Stomach (tissue), 4 donors: ENCODE measurements around the gene RBMS1.

Source experiments
- EP300 ChIP-seq: sonication (generic); formaldehyde crosslinking; IDR thresholded peaks from one replicate; pipeline ENCODE4 v1.6.1; 2017; ENCODE audit warnings: antibody characterized with exemption
- POLR2A ChIP-seq, 4 donors: fragments of 450-650 bp; IDR thresholded peaks; one replicate each; pipeline ENCODE4 v1.6.1; 2016; ENCODE audit warnings: antibody characterized with exemption in 4 of 4, control low read depth in 2 of 4, mild to moderate bottlenecking in 1 of 4, moderate library complexity in 1 of 4
- POLR2AphosphoS5 ChIP-seq, 3 donors: sonication (generic); formaldehyde crosslinking; IDR thresholded peaks; one replicate each; pipeline ENCODE4 v1.6.1; 2016; ENCODE audit warnings: antibody characterized with exemption in 3 of 3
- TF ChIP-seq, protein P1 (sequence below), 7 experiments: fragments of 450-650 bp in 4 of 7; fragments of 200-600 bp in 3 of 7; sonication (generic) in 3 of 7; IDR thresholded peaks; one replicate each; pipeline ENCODE4 v1.5.1; 2016 to 2019; ENCODE audit warnings: antibody characterized with exemption in 7 of 7, control low read depth in 2 of 7, mild to moderate bottlenecking in 1 of 7

DNA sequence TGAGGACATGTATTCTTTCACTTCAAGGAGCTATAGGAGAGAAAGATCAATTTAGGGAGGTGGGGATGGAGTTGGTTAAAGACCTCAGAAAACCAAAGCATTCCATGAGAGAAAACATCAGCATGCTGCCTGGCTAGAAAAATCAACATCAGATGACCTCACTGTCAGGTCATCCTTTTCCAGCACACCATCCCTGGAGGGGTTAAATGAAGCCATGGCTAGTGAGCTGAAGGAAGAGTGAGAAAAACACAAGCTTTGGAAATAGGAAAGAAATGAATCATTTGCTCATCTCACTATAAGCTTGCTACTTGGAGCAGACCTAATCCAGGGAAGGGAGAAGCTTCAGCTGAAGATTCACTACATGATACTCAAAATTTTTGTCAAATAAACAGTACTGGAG lies 184.0 kb downstream of the RBMS1 start:
- TF ChIP-seq POLR2A (IDR thresholded peaks at IDR 0.05) (no peak), EP300 (no peak), POLR2AphosphoS5 (IDR thresholded peaks at IDR 0.05) (no peak)
- TF ChIP-seq, protein P1, sequence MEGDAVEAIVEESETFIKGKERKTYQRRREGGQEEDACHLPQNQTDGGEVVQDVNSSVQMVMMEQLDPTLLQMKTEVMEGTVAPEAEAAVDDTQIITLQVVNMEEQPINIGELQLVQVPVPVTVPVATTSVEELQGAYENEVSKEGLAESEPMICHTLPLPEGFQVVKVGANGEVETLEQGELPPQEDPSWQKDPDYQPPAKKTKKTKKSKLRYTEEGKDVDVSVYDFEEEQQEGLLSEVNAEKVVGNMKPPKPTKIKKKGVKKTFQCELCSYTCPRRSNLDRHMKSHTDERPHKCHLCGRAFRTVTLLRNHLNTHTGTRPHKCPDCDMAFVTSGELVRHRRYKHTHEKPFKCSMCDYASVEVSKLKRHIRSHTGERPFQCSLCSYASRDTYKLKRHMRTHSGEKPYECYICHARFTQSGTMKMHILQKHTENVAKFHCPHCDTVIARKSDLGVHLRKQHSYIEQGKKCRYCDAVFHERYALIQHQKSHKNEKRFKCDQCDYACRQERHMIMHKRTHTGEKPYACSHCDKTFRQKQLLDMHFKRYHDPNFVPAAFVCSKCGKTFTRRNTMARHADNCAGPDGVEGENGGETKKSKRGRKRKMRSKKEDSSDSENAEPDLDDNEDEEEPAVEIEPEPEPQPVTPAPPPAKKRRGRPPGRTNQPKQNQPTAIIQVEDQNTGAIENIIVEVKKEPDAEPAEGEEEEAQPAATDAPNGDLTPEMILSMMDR (IDR thresholded peaks at IDR 0.05), result no peak
